H9 (cell line): ENCODE data around the gene CLRN3. TPM values are rescaled to one million over a fixed set of nuclear protein-coding genes. Genes with fewer than 3 reads are reported as not detected.

Experiments
- DNase-seq: peaks from one replicate; pipeline ENCODE4 v3.0.0-alpha.2; 2017
- H2AFZ ChIP-seq: one replicate; pipeline ENCODE4 v1.6.1; 2013; ENCODE audit warnings: mild to moderate bottlenecking, low read length, control low read depth, moderate library complexity
- H2AK5ac ChIP-seq: 2 replicates; pipeline ENCODE4 v1.6.1; 2013; ENCODE audit warnings: low read length, control low read depth, mixed read lengths; ENCODE audit not compliant: insufficient read length
- H2BK120ac ChIP-seq: one replicate; pipeline ENCODE4 v1.6.1; 2013; ENCODE audit warnings: low read depth, mild to moderate bottlenecking, low read length, control low read depth, inconsistent platforms; ENCODE audit not compliant: poor library complexity, severe bottlenecking
- H2BK12ac ChIP-seq: 2 replicates; pipeline ENCODE4 v1.6.1; 2013; ENCODE audit warnings: low read length, control low read depth, mixed read lengths, low read depth; ENCODE audit not compliant: insufficient read length
- H2BK15ac ChIP-seq: 2 replicates; pipeline ENCODE4 v1.6.1; 2013; ENCODE audit warnings: low read depth, low read length, control low read depth
- H2BK20ac ChIP-seq: one replicate; pipeline ENCODE4 v1.6.1; 2013; ENCODE audit warnings: low read depth, mild to moderate bottlenecking, low read length, control low read depth, inconsistent platforms; ENCODE audit not compliant: poor library complexity, severe bottlenecking
- H2BK5ac ChIP-seq: 2 replicates; pipeline ENCODE4 v1.6.1; 2013; ENCODE audit warnings: low read length, control low read depth, mixed read lengths; ENCODE audit not compliant: insufficient read length
- H3K14ac ChIP-seq: 2 replicates; pipeline ENCODE4 v1.6.1; 2013; ENCODE audit warnings: low read length, control low read depth; ENCODE audit not compliant: insufficient read depth
- H3K18ac ChIP-seq: 2 replicates; pipeline ENCODE4 v1.6.1; 2013; ENCODE audit warnings: low read depth, mild to moderate bottlenecking, mixed read lengths, low read length, control low read depth; ENCODE audit not compliant: insufficient read length
- H3K23ac ChIP-seq: 2 replicates; pipeline ENCODE4 v1.6.1; 2013; ENCODE audit warnings: low read length, control low read depth, mixed read lengths, low read depth; ENCODE audit not compliant: insufficient read length
- H3K23me2 ChIP-seq: 2 replicates; pipeline ENCODE4 v1.6.1; 2013; ENCODE audit warnings: low read depth, mild to moderate bottlenecking, mixed read lengths, low read length, control low read depth; ENCODE audit not compliant: insufficient read length, poor library complexity, severe bottlenecking
- H3K27ac ChIP-seq: 2 replicates; pipeline ENCODE4 v1.5.1; 2013; ENCODE audit warnings: low read length, control low read depth, mixed read lengths, low read depth; ENCODE audit not compliant: insufficient read length
- H3K27me3 ChIP-seq: 2 replicates; pipeline ENCODE4 v1.6.1; 2013; ENCODE audit warnings: low read length, control low read depth, inconsistent platforms; ENCODE audit not compliant: insufficient read depth
- H3K4ac ChIP-seq: 2 replicates; pipeline ENCODE4 v1.6.1; 2013; ENCODE audit warnings: low read depth, mild to moderate bottlenecking, control low read depth, inconsistent platforms, low read length, moderate library complexity
- H3K4me1 ChIP-seq: 2 replicates; pipeline ENCODE4 v1.6.1; 2013; ENCODE audit warnings: low read length, control low read depth, inconsistent platforms; ENCODE audit not compliant: insufficient read depth
- H3K4me2 ChIP-seq: 2 replicates; pipeline ENCODE4 v1.6.1; 2013; ENCODE audit warnings: low read length, control low read depth, mixed read lengths; ENCODE audit not compliant: insufficient read length, insufficient read depth
- H3K56ac ChIP-seq: 2 replicates; pipeline ENCODE4 v1.6.1; 2013; ENCODE audit warnings: low read depth, mild to moderate bottlenecking, mixed read lengths, low read length, control low read depth; ENCODE audit not compliant: insufficient read length
- H3K79me1 ChIP-seq: 2 replicates; pipeline ENCODE4 v1.6.1; 2013; ENCODE audit warnings: low read depth, mild to moderate bottlenecking, moderate library complexity, low read length, control low read depth, inconsistent platforms; ENCODE audit not compliant: insufficient read depth, poor library complexity, severe bottlenecking
- H3K79me2 ChIP-seq: 2 replicates; pipeline ENCODE4 v1.6.1; 2013; ENCODE audit warnings: low read length, control low read depth, inconsistent platforms; ENCODE audit not compliant: insufficient read depth
- H3K9ac ChIP-seq: 2 replicates; pipeline ENCODE4 v1.6.1; 2013; ENCODE audit warnings: low read length, control low read depth, mixed read lengths; ENCODE audit not compliant: insufficient read length; ENCODE audit errors: extremely low read depth
- H3K9me3 ChIP-seq: one replicate; pipeline ENCODE4 v1.6.1; 2013; ENCODE audit warnings: low read depth, low read length, inconsistent platforms; ENCODE audit not compliant: control insufficient read depth
- H3T11ph ChIP-seq: one replicate; pipeline ENCODE4 v1.6.1; 2013; ENCODE audit warnings: mild to moderate bottlenecking, low read length, control low read depth, inconsistent platforms
- H4K20me1 ChIP-seq: one replicate; pipeline ENCODE4 v1.6.1; 2013; ENCODE audit not compliant: control insufficient read depth, insufficient read length, insufficient read depth
- H4K5ac ChIP-seq: 2 replicates; pipeline ENCODE4 v1.6.1; 2013; ENCODE audit warnings: low read depth, mild to moderate bottlenecking, mixed read lengths, low read length, control low read depth; ENCODE audit not compliant: insufficient read length
- H4K8ac ChIP-seq: replicated peaks from 2 replicates; pipeline ENCODE4 v1.6.1; 2013; ENCODE audit warnings: low read length, control low read depth, mixed read lengths, low read depth; ENCODE audit not compliant: insufficient read length
- H4K91ac ChIP-seq: 2 replicates; pipeline ENCODE4 v1.6.1; 2013; ENCODE audit warnings: low read depth, mild to moderate bottlenecking, moderate library complexity, mixed read lengths, low read length, control low read depth; ENCODE audit not compliant: insufficient read length
- H3K27ac Mint-ChIP-seq, 3 experiments: 2 replicates in 2 of 3; 3 replicates in 1 of 3; pipeline ENCODE4 v1.8.0; 2020 to 2021; ENCODE audit warnings: mixed read lengths in 3 of 3, mild to moderate bottlenecking in 1 of 3, moderate library complexity in 1 of 3
- H3K27me3 Mint-ChIP-seq: 2 replicates; pipeline ENCODE4 v1.8.0; 2021; ENCODE audit warnings: low read depth, mild to moderate bottlenecking, moderate library complexity, mixed read lengths
- H3K36me3 Mint-ChIP-seq, 3 experiments: 2 replicates in 2 of 3; 3 replicates in 1 of 3; pipeline ENCODE4 v1.8.0; 2020 to 2021; ENCODE audit warnings: low read depth in 3 of 3, mixed read lengths in 3 of 3; ENCODE audit not compliant: insufficient read depth in 1 of 3
- H3K4me1 Mint-ChIP-seq, 2 experiments: 2 replicates each; pipeline ENCODE4 v1.8.0; 2020; ENCODE audit warnings: mixed read lengths in 2 of 2
- H3K4me3 Mint-ChIP-seq, 2 experiments: 2 replicates in 1 of 2; 3 replicates in 1 of 2; pipeline ENCODE4 v1.8.0; 2020 to 2021; ENCODE audit warnings: mild to moderate bottlenecking in 2 of 2, mixed read lengths in 2 of 2, moderate library complexity in 1 of 2
- H3K9me3 Mint-ChIP-seq, 2 experiments: 2 replicates in 1 of 2; 3 replicates in 1 of 2; pipeline ENCODE4 v1.8.0; 2020; ENCODE audit warnings: mild to moderate bottlenecking in 2 of 2, mixed read lengths in 2 of 2, moderate library complexity in 1 of 2
- CTCF ChIP-seq: fragments of 200-600 bp; sonication (generic); conservative IDR thresholded peaks from 3 replicates; pipeline ENCODE4 v1.8.0; 2021; ENCODE audit warnings: antibody characterized with exemption, mild to moderate bottlenecking
- WGBS: extraction: QIAGEN DNeasy Blood & Tissue Kit; methylation state at CpG from one replicate; pipeline ENCODE4 v1.1.7; 2013; ENCODE audit warnings: missing lambda C conversion rate, low lambda C conversion rate, mixed read lengths; ENCODE audit not compliant: insufficient read length; ENCODE audit errors: extremely low coverage; 5-methylcytosine and 5-hydroxymethylcytosine counted together
- total RNA-seq: library from RNA; stranded (reverse); gene quantifications from 2 replicates; pipeline ENCODE4 v1.2.1, GENCODE V29; 2021

Gene CLRN3
- total RNA-seq, 1 experiment from 2014 or later = not detected

- Histone ChIP-seq H3K14ac (no peak overlapping the region), H3K56ac (no peak overlapping the region), H3K23ac (no peak overlapping the region), H3K9me3 (no peaks in the 10 kb centered on the region), H2BK5ac (no peak overlapping the region), H3K4ac (no peak overlapping the region), H4K20me1 (no peaks in the 10 kb centered on the region), H3K9ac (no peak overlapping the region), H3K79me1 (no peaks in the 10 kb centered on the region), H3K18ac (no peak overlapping the region), H3K27me3 (no peaks in the 10 kb centered on the region), H3K79me2 (no peaks in the 10 kb centered on the region), H4K8ac (no peak overlapping the region), H2BK20ac (no peak overlapping the region), H2BK120ac (no peak overlapping the region), H2AFZ (no peak overlapping the region), H2AK5ac (no peak overlapping the region), H3K4me1 (no peaks in the 10 kb centered on the region), H3T11ph (no peak overlapping the region), H3K4me2 (no peak overlapping the region), H2BK15ac (no peak overlapping the region), H4K5ac (no peak overlapping the region), H3K23me2 (peaks cover 4% of the 10 kb centered on the region), H4K91ac (no peak overlapping the region), H2BK12ac (no peak overlapping the region), H3K27ac (no peak overlapping the region)
- H3K4me3 Mint-ChIP-seq = no peak overlapping the region
- no peaks in the 10 kb centered on the region for H3K36me3 Mint-ChIP-seq
- no CpG with 5 or more reads among the region's 19 CpGs for WGBS
- H3K27me3 Mint-ChIP-seq = peaks cover 22% of the 10 kb centered on the region
- peak; percentile 77 for DNase-seq
- TF ChIP-seq CTCF = peak; percentile 82
- H3K27ac Mint-ChIP-seq = no peak overlapping the region; a peak in 1 of 7 replicates
- peaks cover 7 to 13% of the 10 kb centered on the region in 2 experiments for H3K4me1 Mint-ChIP-seq
- H3K9me3 Mint-ChIP-seq = no peaks in the 10 kb centered on the region
Observed at GRCh38 chr10:127853868-127854768, 38.6 kb downstream of the CLRN3 start.
